ACHN (cell line): ENCODE measurements around the gene MDFIC.

Source experiments
- DNase-seq: peaks from one replicate; pipeline ENCODE4 v3.0.0-alpha.2; 2015
- in situ Hi-C: cut with HindIII; loops from 2 replicates; pipeline ENCODE4 v1.10.0; 2017; ENCODE audit warnings: low sequenced_read_pairs, low pct_ligation_motif_present, low pct_unique_long_range_greater_than_20kb

Gene MDFIC

GRCh38 chr7:115056019-115056418 lies 134.1 kb downstream of the MDFIC start:
- in situ Hi-C loops = no loop called here
- no peak for DNase-seq

- in situ Hi-C loops = no loop called here
These were observed 136.8 kb downstream of the MDFIC start for GRCh38 chr7:115058726-115059125.

GRCh38 chr7:115059321-115059720 lies 137.4 kb downstream of the MDFIC start:
- in situ Hi-C loops = no loop called here
- DNase-seq = no peak

More at GRCh38 chr7:115058726-115059125, 136.8 kb downstream of the MDFIC start:
- DNase-seq = no peak

- no peak for DNase-seq
These were observed 138.4 kb downstream of the MDFIC start for GRCh38 chr7:115060095-115060870.

GRCh38 chr7:115066050-115066449 lies 144.2 kb downstream of the MDFIC start:
- DNase-seq = no peak
- in situ Hi-C loops = no loop called here

More at GRCh38 chr7:115060095-115060870, 138.4 kb downstream of the MDFIC start:
- in situ Hi-C loops = no loop called here

GRCh38 chr7:115066634-115067033 lies 144.7 kb downstream of the MDFIC start:
- in situ Hi-C loops = no loop called here
- no peak for DNase-seq

- in situ Hi-C loops = no loop called here
- no peak for DNase-seq
These were observed 146.3 kb downstream of the MDFIC start for GRCh38 chr7:115068220-115068619.
